K562 (cell line): ENCODE results near the gene MICALL2. TPM values are rescaled to one million over a fixed set of nuclear protein-coding genes. Genes with fewer than 3 reads are reported as not detected.

Experiments
- CBX8 ChIP-seq: fragments of 200-600 bp; sonication (generic); IDR thresholded peaks from 2 replicates; pipeline ENCODE4 v1.6.1; 2012; ENCODE audit warnings: borderline replicate concordance, mixed run types, low read depth, mild to moderate bottlenecking, moderate library complexity, mixed read lengths, low read length, control low read depth, inconsistent platforms; ENCODE audit not compliant: poor library complexity, severe bottlenecking; ENCODE audit errors: extremely low read depth
- CXXC5 ChIP-seq: fragments of 250-450 bp; sonication (Bioruptor Pico); IDR thresholded peaks from 2 replicates; pipeline ENCODE4 v1.8.0; 2022; ENCODE audit warnings: inconsistent platforms, mild to moderate bottlenecking, moderate library complexity
- FOXJ2 ChIP-seq: fragments of 200-800 bp; sonication (Bioruptor generic); IDR thresholded peaks from 2 replicates; pipeline ENCODE4 v1.6.1; 2016; ENCODE audit warnings: missing genetic modification characterization, missing compliant biosample characterization
- FOXK1 ChIP-seq: sonication (generic); formaldehyde crosslinking; IDR thresholded peaks from 2 replicates; pipeline ENCODE4 v1.8.0; 2022; ENCODE audit warnings: missing genetic modification reagents, mild to moderate bottlenecking, borderline replicate concordance
- JUND ChIP-seq, 2 experiments: IDR thresholded peaks; 2 replicates in 1 of 2; 3 replicates in 1 of 2; pipeline ENCODE4 v1.6.1; 2011; ENCODE audit warnings: borderline replicate concordance in 2 of 2, low read depth in 2 of 2, low read length in 2 of 2, improper control_type of control experiment in 1 of 2, missing biosample characterization in 1 of 2, missing genetic modification characterization in 1 of 2, missing genetic modification reagents in 1 of 2
- LARP7 ChIP-seq: fragments of 450-650 bp; IDR thresholded peaks from 2 replicates; pipeline ENCODE4 v1.6.1; 2016
- NFXL1 ChIP-seq: fragments of 450-650 bp; formaldehyde crosslinking; IDR thresholded peaks from 2 replicates; pipeline ENCODE4 v1.4.0; 2021; ENCODE audit warnings: mild to moderate bottlenecking
- PHB ChIP-seq: fragments of 250-450 bp; sonication (Bioruptor Pico); IDR thresholded peaks from 2 replicates; pipeline ENCODE4 v1.5.0; 2021
- SUPT5H ChIP-seq: fragments of 450-650 bp; IDR thresholded peaks from 2 replicates; pipeline ENCODE4 v1.6.1; 2016
- XRCC4 ChIP-seq: IDR thresholded peaks from one replicate; pipeline ENCODE4 v1.6.1; 2011; ENCODE audit not compliant: insufficient read depth, insufficient read length; ENCODE audit errors: extremely low read depth
- ZKSCAN1 ChIP-seq: fragments of 150-350 bp; IDR thresholded peaks from 2 replicates; pipeline ENCODE4 v1.6.1; 2016; ENCODE audit warnings: low read depth, low read length
- ZKSCAN8 ChIP-seq: fragments of 200-800 bp; sonication (Bioruptor generic); IDR thresholded peaks from 2 replicates; pipeline ENCODE4 v1.6.1; 2016; ENCODE audit warnings: missing genetic modification characterization, missing compliant biosample characterization
- ZNF175 ChIP-seq: fragments of 200-800 bp; sonication (Bioruptor generic); IDR thresholded peaks from 2 replicates; pipeline ENCODE4 v1.6.1; 2016; ENCODE audit warnings: low read depth, mild to moderate bottlenecking, missing genetic modification characterization, missing compliant biosample characterization
- ZNF24 ChIP-seq: fragments of 450-650 bp; IDR thresholded peaks from 2 replicates; pipeline ENCODE4 v1.6.1; 2016
- polyA plus RNA-seq, 8 experiments: library from polyadenylated mRNA; depleted of rRNA in 4 of 8; stranded (reverse) in 5 of 8; unstranded in 3 of 8; fragments of >200 nt; fragmentation: Nextera tagmentation in 2 of 8; fragmentation: Illumina TruSeq in 1 of 8; extraction: Ambion mirVana in 2 of 8; extraction: Trizol in 1 of 8; gene quantifications; 2 replicates each; pipeline versions ENCODE4 v1.2.1 to v1.2.3, GENCODE V29; 2011 to 2014; ENCODE audit warnings: inconsistent platforms in 1 of 8, missing spikeins in 1 of 8
- total RNA-seq, 7 experiments: library from RNA; depleted of rRNA in 6 of 7; stranded (reverse); fragments of >200 nt in 6 of 7; fragmentation: Illumina TruSeq in 2 of 7; extraction: Trizol in 2 of 7; gene quantifications; 2 replicates each; pipeline versions ENCODE4 v1.2.1 to v1.2.3, GENCODE V29; 2011 to 2021; ENCODE audit warnings: low replicate concordance in 1 of 7
- TF ChIP-seq, protein P1 (sequence below): fragments of 450-650 bp; IDR thresholded peaks from 2 replicates; pipeline ENCODE4 v1.6.1; 2016; ENCODE audit warnings: missing biosample characterization, missing genetic modification characterization
- TF ChIP-seq, protein P2 (sequence below): fragments of 450-650 bp; IDR thresholded peaks from 2 replicates; pipeline ENCODE4 v1.6.1; 2016; ENCODE audit warnings: antibody characterized with exemption
- TF ChIP-seq, protein P3 (sequence below): fragments of 200-800 bp; sonication (Bioruptor generic); IDR thresholded peaks from 2 replicates; pipeline ENCODE4 v1.6.1; 2016; ENCODE audit warnings: missing genetic modification characterization, missing compliant biosample characterization
- TF ChIP-seq, protein P4 (sequence below): sonication (generic); formaldehyde crosslinking; IDR thresholded peaks from 2 replicates; pipeline ENCODE4 v1.8.0; 2022; ENCODE audit warnings: mild to moderate bottlenecking, missing genetic modification reagents

Gene MICALL2
- total and polyA plus RNA-seq, 9 of the 15 experiments (the other 6 are each of a cell fraction or from before 2014, with no cell fraction given), result 1.8 to 103 (median 17.0) TPM

DNA sequence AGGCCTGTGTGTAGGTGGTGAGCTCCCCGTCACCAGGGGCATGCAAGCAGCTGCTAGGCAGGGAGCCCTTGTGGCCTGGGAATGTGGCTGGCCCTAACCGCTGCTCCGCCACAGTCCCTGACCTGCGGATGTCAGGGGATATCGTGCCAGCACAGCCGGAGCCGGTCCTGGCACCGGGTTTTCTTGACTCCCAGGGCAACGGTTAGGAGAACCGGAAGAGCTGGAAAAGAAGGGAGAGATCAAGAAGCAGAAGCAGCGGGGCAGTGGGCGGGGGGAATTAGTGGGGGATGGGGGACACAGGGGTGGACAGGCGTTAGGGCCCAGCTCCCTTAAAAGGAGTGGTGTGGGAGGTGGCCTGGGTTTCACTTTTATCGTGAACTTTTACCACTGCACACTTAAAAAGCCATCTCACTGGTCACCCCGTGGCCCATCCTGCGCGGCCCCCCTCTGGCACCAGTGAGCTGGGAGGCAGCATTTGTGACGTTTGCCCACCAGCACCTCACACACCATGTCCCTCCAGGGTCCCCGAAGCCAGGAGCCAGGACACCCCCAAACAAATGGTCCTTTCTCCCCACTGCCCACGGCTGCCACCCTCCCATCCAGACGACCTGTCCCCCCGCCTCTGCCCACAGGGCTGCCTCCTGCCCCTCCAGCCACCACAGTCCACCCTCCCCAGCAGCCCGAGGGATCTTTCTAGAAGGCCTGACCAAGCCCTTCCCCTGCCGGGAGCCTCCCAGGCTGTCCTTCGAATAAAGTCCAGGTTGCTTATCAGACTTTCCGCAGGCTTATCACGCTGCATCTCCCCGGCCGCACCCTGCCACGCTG is 1.8 kb upstream of the MICALL2 start (continued):
- TF ChIP-seq CBX8, result no peak
- TF ChIP-seq LARP7, result no peak; the same call in 1 of the 2 replicates
- TF ChIP-seq, protein P1, sequence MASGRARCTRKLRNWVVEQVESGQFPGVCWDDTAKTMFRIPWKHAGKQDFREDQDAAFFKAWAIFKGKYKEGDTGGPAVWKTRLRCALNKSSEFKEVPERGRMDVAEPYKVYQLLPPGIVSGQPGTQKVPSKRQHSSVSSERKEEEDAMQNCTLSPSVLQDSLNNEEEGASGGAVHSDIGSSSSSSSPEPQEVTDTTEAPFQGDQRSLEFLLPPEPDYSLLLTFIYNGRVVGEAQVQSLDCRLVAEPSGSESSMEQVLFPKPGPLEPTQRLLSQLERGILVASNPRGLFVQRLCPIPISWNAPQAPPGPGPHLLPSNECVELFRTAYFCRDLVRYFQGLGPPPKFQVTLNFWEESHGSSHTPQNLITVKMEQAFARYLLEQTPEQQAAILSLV (tag), result 0 out of 2 replicates have a peak, but pooled peaks have one; percentile 21
- TF ChIP-seq, protein P2, sequence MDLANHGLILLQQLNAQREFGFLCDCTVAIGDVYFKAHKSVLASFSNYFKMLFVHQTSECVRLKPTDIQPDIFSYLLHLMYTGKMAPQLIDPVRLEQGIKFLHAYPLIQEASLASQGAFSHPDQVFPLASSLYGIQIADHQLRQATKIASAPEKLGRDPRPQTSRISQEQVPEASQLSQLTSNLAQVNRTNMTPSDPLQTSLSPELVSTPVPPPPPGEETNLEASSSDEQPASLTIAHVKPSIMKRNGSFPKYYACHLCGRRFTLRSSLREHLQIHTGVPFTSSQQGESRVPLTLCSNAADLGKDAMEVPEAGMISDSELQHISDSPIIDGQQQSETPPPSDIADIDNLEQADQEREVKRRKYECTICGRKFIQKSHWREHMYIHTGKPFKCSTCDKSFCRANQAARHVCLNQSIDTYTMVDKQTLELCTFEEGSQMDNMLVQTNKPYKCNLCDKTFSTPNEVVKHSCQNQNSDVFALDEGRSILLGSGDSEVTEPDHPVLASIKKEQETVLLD, result peak; percentile 49; the same call in 1 of the 2 replicates
- peak; percentile 83 for TF ChIP-seq SUPT5H
- TF ChIP-seq, protein P3, sequence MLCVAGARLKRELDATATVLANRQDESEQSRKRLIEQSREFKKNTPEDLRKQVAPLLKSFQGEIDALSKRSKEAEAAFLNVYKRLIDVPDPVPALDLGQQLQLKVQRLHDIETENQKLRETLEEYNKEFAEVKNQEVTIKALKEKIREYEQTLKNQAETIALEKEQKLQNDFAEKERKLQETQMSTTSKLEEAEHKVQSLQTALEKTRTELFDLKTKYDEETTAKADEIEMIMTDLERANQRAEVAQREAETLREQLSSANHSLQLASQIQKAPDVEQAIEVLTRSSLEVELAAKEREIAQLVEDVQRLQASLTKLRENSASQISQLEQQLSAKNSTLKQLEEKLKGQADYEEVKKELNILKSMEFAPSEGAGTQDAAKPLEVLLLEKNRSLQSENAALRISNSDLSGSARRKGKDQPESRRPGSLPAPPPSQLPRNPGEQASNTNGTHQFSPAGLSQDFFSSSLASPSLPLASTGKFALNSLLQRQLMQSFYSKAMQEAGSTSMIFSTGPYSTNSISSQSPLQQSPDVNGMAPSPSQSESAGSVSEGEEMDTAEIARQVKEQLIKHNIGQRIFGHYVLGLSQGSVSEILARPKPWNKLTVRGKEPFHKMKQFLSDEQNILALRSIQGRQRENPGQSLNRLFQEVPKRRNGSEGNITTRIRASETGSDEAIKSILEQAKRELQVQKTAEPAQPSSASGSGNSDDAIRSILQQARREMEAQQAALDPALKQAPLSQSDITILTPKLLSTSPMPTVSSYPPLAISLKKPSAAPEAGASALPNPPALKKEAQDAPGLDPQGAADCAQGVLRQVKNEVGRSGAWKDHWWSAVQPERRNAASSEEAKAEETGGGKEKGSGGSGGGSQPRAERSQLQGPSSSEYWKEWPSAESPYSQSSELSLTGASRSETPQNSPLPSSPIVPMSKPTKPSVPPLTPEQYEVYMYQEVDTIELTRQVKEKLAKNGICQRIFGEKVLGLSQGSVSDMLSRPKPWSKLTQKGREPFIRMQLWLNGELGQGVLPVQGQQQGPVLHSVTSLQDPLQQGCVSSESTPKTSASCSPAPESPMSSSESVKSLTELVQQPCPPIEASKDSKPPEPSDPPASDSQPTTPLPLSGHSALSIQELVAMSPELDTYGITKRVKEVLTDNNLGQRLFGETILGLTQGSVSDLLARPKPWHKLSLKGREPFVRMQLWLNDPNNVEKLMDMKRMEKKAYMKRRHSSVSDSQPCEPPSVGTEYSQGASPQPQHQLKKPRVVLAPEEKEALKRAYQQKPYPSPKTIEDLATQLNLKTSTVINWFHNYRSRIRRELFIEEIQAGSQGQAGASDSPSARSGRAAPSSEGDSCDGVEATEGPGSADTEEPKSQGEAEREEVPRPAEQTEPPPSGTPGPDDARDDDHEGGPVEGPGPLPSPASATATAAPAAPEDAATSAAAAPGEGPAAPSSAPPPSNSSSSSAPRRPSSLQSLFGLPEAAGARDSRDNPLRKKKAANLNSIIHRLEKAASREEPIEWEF (CRISPR knock-in tag), result no peak
- TF ChIP-seq NFXL1 (CRISPR knock-in tag), result peak; percentile 19; the same call in 1 of the 2 replicates
- no peak for TF ChIP-seq FOXJ2 (tag)
- TF ChIP-seq ZKSCAN8 (CRISPR knock-in tag), result peak; percentile 12; the same call in 1 of the 2 replicates
- no peak for TF ChIP-seq JUND (IDR thresholded peaks at IDR 0.05; ENCODE audit: borderline replicate concordance, low read depth, low read length)
- TF ChIP-seq JUND (tag; IDR thresholded peaks at IDR 0.05; ENCODE audit: borderline replicate concordance, low read depth, low read length), result peak; percentile 47; the same call in 1 of the 3 replicates
- TF ChIP-seq ZNF175 (CRISPR knock-in tag), result 0 out of 2 replicates have a peak, but pooled peaks have one; percentile 15
- 0 out of 2 replicates have a peak, but pooled peaks have one; percentile 63 for TF ChIP-seq FOXK1 (CRISPR knock-in tag)
- peak; percentile 81 for TF ChIP-seq ZNF24
- TF ChIP-seq ZKSCAN1, result 0 out of 2 replicates have a peak, but pooled peaks have one; percentile 58
- TF ChIP-seq XRCC4, result no peak
- TF ChIP-seq CXXC5 (CRISPR knock-in tag), result peak; percentile 91
- TF ChIP-seq PHB, result 0 out of 2 replicates have a peak, but pooled peaks have one; percentile 82
- TF ChIP-seq, protein P4, sequence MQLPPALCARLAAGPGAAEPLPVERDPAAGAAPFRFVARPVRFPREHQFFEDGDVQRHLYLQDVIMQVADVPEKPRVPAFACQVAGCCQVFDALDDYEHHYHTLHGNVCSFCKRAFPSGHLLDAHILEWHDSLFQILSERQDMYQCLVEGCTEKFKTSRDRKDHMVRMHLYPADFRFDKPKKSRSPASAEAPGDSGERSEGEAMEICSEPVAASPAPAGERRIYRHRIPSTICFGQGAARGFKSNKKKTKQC, result peak; percentile 10; the same call in 1 of the 2 replicates
